AG04450 (cell line): ENCODE results near the gene TBX3. TPM values are rescaled to one million over a fixed set of nuclear protein-coding genes. Genes with fewer than 3 reads are reported as not detected.

Source experiments
- CTCF ChIA-PET: fragments of 300-600, 350-600 bp; formaldehyde crosslinking; extraction: SDS; loops from one replicate; lab custom pipeline; 2022; ENCODE audit warnings: antibody characterized with exemption, inconsistent platforms; lab: Charles Lee
- POLR2A ChIA-PET: fragments of 350-600 bp; formaldehyde crosslinking; extraction: SDS; loops from one replicate; lab custom pipeline; 2021; ENCODE audit warnings: antibody characterized with exemption, inconsistent platforms; lab: Yijun Ruan, JAX
- DNase-seq: peaks from one replicate; pipeline ENCODE4 v3.0.0-alpha.2; 2011; ENCODE audit warnings: low read depth, low spot score
- H3K27ac ChIP-seq: one replicate; pipeline ENCODE4 v1.5.1; 2012; ENCODE audit warnings: low read depth, low read length, control low read depth
- H3K27me3 ChIP-seq: one replicate; pipeline ENCODE4 v1.6.0; 2012; ENCODE audit warnings: low read length; ENCODE audit not compliant: control insufficient read depth, insufficient read depth
- H3K4me3 ChIP-seq: 2 replicates; pipeline ENCODE4 v1.5.1; 2011; ENCODE audit warnings: mild to moderate bottlenecking, low read depth, low read length, control low read depth
- H3K9me3 ChIP-seq: 2 replicates; pipeline ENCODE4 v1.5.1; 2012; ENCODE audit warnings: low read length; ENCODE audit not compliant: control insufficient read depth, insufficient read depth
- polyA plus RNA-seq: library from polyadenylated mRNA; depleted of rRNA; stranded (reverse); fragments of >200 nt; gene quantifications from 2 replicates; pipeline ENCODE4 v1.2.3, GENCODE V29; 2011
- TF ChIP-seq, protein P1 (sequence below): IDR thresholded peaks from 2 replicates; pipeline ENCODE4 v1.5.1; 2011; ENCODE audit warnings: low read depth, low read length, control low read depth, inconsistent platforms

The TBX3 gene
- polyA plus RNA-seq, 1 experiment = 54.8 TPM

DNA sequence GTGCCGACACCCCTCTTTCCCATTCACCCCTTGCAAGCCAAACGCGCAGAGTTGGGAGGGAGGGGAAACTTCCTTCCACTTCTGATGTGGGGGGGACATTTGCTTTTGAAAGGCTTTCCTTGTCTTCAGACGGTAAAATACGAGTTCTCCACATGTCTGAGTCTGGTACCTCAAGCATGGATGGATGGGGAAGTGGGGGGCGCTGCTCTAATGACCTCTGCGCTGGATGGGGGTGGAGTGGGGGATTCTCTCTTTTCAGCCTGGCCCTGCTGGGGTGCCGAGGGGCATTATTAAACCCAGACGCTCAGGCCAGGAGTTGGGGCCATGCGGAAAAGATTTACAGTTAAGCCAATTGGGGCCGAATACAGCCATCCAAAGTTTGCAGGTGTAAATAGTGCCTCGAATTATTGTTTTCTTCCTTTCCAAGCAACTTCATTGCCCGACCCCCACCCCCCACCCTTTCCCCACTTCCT is 9.1 kb upstream of the TBX3 start:
- peak overlapping the region; percentile 74 for H3K4me3 ChIP-seq
- no peak for DNase-seq
- CTCF ChIA-PET = no interaction called here
- peaks cover 6% of the 10 kb centered on the region; the same call in 1 of the 2 replicates for H3K9me3 ChIP-seq
- no peaks in the 10 kb centered on the region for H3K27me3 ChIP-seq
- H3K27ac ChIP-seq = no peak overlapping the region
- POLR2A ChIA-PET = no interaction called here
- TF ChIP-seq, protein P1, sequence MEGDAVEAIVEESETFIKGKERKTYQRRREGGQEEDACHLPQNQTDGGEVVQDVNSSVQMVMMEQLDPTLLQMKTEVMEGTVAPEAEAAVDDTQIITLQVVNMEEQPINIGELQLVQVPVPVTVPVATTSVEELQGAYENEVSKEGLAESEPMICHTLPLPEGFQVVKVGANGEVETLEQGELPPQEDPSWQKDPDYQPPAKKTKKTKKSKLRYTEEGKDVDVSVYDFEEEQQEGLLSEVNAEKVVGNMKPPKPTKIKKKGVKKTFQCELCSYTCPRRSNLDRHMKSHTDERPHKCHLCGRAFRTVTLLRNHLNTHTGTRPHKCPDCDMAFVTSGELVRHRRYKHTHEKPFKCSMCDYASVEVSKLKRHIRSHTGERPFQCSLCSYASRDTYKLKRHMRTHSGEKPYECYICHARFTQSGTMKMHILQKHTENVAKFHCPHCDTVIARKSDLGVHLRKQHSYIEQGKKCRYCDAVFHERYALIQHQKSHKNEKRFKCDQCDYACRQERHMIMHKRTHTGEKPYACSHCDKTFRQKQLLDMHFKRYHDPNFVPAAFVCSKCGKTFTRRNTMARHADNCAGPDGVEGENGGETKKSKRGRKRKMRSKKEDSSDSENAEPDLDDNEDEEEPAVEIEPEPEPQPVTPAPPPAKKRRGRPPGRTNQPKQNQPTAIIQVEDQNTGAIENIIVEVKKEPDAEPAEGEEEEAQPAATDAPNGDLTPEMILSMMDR = 0 out of 2 replicates have a peak, but pooled peaks have one; percentile 0

DNA sequence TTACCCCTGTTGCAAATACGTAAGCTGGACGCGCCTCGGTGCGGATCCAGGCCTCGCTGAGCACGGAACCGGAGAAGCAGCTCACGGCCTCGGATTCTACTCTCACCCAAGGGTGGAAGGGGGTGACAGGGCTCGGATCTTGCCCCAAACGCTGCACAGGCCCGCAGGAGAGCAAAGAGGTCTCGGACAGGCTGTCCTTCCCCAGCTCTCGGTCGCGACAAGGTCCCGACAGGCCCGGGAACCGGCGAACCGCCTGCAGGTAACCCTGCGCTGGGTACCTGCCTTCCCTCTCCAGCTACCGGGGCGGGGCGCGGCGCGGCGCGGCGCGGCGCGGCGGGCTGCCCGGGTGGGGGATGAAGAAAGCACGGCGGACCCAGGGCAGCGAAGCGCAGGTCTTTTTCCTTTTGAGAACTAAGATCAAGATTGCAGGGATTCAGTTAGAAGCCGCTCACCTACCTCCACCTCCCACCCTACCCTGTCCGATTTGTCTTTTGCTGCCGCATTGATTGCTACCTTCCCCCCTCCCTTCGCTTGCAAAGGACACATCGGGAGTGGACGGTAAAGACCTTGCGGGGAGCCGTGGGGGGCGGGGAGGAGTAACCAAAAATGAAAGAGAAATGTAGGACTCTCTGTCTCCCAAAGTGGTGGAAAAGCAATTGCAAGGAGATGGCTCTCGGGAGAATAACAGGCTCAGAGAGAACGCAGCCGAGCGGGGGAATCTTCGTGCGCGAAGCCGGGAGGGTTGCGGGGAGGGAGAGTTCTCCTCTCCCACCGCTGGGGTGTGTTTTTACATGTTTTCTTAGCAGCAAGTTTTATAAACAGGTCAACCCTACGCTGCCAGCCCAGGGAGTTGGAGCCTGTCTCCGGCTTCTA is 8.4 kb upstream of the TBX3 start:
- TF ChIP-seq, protein P1 = peak; percentile 36
- ChIA-PET POLR2A (interaction anchor here (0.7 to 0.9 kb wide), 3 partner anchors 8 to 149 kb away, joined by 3 to 6 read pairs (median 4); partner anchors contain the start of gene TBX3), CTCF (no interaction called here)
- H3K27ac ChIP-seq = peak overlapping the region; percentile 65
- peak overlapping the region; percentile 74 for H3K4me3 ChIP-seq
- DNase-seq = no peak
- peaks cover 6% of the 10 kb centered on the region; the same call in 1 of the 2 replicates for H3K9me3 ChIP-seq
- H3K27me3 ChIP-seq = no peaks in the 10 kb centered on the region

DNA sequence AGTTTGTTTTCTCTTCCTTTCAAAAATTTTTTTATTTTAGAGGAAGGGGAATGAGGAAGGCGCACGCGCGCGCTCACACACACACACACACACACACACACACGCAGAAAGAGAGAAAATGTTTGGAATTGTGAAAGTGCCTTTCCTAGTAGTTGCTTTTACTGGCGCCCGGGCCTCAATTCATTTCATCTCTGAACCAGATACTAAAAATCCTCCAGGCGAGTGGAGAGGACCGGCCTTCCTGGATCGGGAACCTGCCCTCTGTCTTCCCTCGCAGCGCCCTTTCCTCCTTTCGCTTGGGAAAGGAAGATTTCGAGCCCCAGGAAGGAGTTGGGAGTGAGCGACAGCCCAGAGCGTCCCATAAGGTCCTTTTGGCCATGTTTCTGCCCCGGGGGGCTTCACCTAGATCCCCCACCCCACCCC is 7.8 kb upstream of the TBX3 start:
- Histone ChIP-seq H3K27ac (peak overlapping the region; percentile 65), H3K27me3 (no peaks in the 10 kb centered on the region), H3K4me3 (peak overlapping the region; percentile 74), H3K9me3 (no peaks in the 10 kb centered on the region)
- POLR2A ChIA-PET = interaction anchor here (0.7 to 0.9 kb wide), 3 partner anchors 8 to 150 kb away, joined by 3 to 6 read pairs (median 4); partner anchors contain the start of gene TBX3
- TF ChIP-seq, protein P1 = no peak
- CTCF ChIA-PET = interaction anchor here (0.5 to 1.0 kb wide), 2 partner anchors 9 to 532 kb away, joined by 3 to 4 read pairs; no protein-coding TSS in a partner anchor
- no peak for DNase-seq

DNA sequence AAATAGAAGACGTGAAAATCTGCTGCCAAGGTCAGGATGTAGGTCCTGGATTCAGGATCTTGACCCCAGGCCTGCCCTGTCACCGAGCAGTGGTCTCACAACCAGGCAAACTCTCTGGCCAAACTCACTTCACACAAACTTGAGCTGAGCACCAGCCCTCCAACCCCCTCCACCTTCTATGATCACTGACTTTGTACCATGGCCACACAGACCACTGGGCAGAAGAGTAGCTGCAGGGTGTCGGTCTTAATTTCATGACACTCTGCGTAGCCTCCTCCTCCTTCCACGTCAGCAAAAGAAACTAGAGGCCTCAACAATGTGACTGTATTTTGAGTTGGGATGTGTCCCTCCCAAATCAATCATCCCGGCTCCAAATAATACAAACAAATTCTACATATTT is 7.2 kb upstream of the TBX3 start:
- peak overlapping the region; percentile 1; the same call in 1 of the 2 replicates for H3K4me3 ChIP-seq
- ChIA-PET POLR2A (no interaction called here), CTCF (interaction anchor here (0.5 to 1.0 kb wide), 2 partner anchors 10 to 533 kb away, joined by 3 to 4 read pairs; no protein-coding TSS in a partner anchor)
- DNase-seq = no peak
- H3K9me3 ChIP-seq = no peaks in the 10 kb centered on the region
- TF ChIP-seq, protein P1 = no peak
- no peaks in the 10 kb centered on the region for H3K27me3 ChIP-seq
- peak overlapping the region; percentile 39 for H3K27ac ChIP-seq
